NCI-H2196 (cell line): ENCODE results near the gene KDF1.

Experiments
- DNase-seq: peaks from one replicate; lab custom pipeline; 2025; ENCODE audit not compliant: unreplicated experiment; lab: John Stamatoyannopoulos, UW

Gene KDF1

GRCh38 chr1:26959722-26960624, at the start of gene KDF1:
Gene KDF1, minus strand, starts transcription at chr1:26960468. Its CDS starts 8,088 bp downstream, at chr1:26952380.
- DNase-seq = peak; percentile 84

- peak; percentile 74 for DNase-seq
These were observed 49.4 kb upstream of the KDF1 start for GRCh38 chr1:27009601-27010197.

- no peak for DNase-seq
These were observed 47.8 kb upstream of the KDF1 start for GRCh38 chr1:27007909-27008582.

GRCh38 chr1:27006683-27007082, 46.4 kb upstream of the KDF1 start:
- no peak for DNase-seq

- no peak for DNase-seq
These were observed 45.6 kb upstream of the KDF1 start for GRCh38 chr1:27005648-27006496.

GRCh38 chr1:27005166-27005530, 44.9 kb upstream of the KDF1 start:
- no peak for DNase-seq

GRCh38 chr1:27004471-27005165, 44.4 kb upstream of the KDF1 start:
- DNase-seq = no peak

- DNase-seq = no peak
These were observed 43.6 kb upstream of the KDF1 start for GRCh38 chr1:27003745-27004470.

- no peak for DNase-seq
These were observed 41.5 kb upstream of the KDF1 start for GRCh38 chr1:27001570-27002360.

- DNase-seq = no peak
These were observed 40.7 kb upstream of the KDF1 start for GRCh38 chr1:27000817-27001460.

GRCh38 chr1:27000090-27000816, 40.0 kb upstream of the KDF1 start:
- no peak for DNase-seq

- no peak for DNase-seq
These were observed 39.2 kb upstream of the KDF1 start for GRCh38 chr1:26999440-26999987.

- no peak for DNase-seq
These were observed 38.4 kb upstream of the KDF1 start for GRCh38 chr1:26998429-26999300.

GRCh38 chr1:26996665-26997064, 36.4 kb upstream of the KDF1 start:
- DNase-seq = no peak

GRCh38 chr1:26996024-26996423, 35.8 kb upstream of the KDF1 start:
- DNase-seq = no peak

GRCh38 chr1:26994787-26995517, 34.7 kb upstream of the KDF1 start:
- DNase-seq = no peak
